Measurements from ENCODE around the gene HOXB6.

The HOXB6 gene

DNA sequence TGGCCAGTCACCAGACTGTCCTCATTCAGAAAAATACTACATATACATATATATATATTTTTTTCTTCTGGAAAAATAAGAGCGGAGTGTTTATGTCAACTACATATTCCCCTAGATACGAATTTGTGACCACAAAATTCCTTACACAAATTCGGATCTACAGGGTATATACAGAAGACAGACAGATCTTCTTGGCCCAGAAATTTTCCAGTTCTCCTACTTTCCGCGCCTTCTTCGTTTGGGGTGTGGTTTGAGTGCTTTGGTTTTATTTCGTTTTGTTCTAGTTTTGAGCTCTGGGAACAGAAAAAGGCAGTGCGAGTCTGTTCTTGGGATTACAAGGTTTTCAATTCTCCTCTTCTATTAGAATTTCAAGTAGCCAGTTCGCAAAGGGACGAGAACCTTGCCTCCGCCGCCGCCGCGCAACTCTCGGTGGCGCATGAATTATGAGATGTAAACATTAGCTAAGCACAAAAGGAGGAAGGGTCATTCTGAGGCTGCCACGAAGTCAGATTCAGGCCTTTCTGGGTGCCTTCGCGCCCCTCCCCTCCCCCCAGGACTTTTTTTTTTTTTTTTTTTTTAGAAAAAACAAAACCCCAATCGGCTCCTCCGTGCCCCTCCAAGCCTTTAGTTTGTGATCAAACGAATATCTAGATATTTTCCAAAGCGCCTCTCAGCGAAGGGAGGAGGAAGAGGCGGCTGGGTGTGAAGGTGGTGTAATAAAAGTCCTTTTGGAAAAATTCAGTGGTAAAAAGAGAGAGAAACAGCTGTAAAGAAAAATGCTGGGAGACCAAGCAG is 24.8 kb downstream of the HOXB6 start:
- no peak overlapping the region for H3K27ac ChIP-seq
- TF ChIP-seq, protein P1, sequence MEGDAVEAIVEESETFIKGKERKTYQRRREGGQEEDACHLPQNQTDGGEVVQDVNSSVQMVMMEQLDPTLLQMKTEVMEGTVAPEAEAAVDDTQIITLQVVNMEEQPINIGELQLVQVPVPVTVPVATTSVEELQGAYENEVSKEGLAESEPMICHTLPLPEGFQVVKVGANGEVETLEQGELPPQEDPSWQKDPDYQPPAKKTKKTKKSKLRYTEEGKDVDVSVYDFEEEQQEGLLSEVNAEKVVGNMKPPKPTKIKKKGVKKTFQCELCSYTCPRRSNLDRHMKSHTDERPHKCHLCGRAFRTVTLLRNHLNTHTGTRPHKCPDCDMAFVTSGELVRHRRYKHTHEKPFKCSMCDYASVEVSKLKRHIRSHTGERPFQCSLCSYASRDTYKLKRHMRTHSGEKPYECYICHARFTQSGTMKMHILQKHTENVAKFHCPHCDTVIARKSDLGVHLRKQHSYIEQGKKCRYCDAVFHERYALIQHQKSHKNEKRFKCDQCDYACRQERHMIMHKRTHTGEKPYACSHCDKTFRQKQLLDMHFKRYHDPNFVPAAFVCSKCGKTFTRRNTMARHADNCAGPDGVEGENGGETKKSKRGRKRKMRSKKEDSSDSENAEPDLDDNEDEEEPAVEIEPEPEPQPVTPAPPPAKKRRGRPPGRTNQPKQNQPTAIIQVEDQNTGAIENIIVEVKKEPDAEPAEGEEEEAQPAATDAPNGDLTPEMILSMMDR (conservative IDR thresholded peaks at IDR 0.05), result no peak
- TF ChIP-seq ZFX (IDR thresholded peaks at IDR 0.05), result no peak

DNA sequence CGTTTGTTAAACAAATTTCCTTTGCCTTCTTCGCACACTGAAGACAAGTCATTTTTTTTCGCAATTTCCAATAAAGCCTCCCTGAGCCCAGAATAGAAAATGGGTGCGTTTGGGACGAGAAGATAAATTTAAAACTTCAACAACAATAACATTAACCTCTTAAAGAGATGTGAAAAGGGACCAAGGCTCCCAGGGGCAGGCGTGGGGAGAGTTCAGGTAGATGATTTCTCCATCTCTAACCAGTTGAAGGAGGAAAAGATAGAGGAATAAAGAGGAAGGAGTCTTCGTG is 25.4 kb downstream of the HOXB6 start:
- TF ChIP-seq ZFX (IDR thresholded peaks at IDR 0.05), result no peak
- no peak overlapping the region for H3K27ac ChIP-seq

DNA sequence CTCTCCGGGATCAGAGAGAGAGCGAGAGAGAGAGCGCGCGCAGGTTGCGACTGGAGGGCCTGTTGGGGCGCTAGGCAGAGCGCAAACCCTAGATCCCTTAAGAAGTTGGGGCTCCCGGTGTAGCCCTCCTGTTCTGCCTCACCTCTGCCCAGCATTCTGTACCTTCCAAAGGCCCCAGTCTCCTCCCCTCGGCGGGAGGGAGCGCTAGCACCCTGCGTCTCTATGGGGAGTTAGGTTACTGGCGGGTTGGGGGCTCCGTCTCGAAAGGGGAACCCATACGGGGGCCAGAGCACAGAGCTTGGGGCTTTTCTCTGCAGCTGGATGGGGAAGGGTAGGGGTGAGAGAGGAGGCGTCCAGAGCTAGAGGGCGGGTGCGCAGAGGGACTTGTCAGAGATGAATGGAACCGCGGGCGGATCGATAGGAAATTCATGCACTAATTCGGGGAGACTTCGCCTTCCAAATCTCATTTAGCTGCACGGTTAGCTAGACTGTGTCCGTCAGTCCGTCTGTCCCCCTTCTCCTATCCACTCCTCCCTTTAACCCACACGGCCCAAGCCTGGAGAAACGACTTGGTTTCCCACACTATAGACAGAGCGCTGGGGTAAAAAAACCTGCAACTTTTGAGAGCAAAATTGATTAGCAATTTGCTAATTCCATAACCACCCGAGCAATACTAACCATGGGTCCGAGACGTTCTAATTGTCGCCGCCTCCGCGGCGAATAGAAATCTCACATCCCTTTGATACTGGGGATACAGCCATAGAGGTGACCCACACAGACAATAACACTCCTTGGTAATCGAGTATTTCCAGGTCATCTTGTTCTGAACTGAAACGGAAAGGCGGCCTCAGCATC is 25.9 kb downstream of the HOXB6 start:
- H3K27ac ChIP-seq, result no peak overlapping the region

DNA sequence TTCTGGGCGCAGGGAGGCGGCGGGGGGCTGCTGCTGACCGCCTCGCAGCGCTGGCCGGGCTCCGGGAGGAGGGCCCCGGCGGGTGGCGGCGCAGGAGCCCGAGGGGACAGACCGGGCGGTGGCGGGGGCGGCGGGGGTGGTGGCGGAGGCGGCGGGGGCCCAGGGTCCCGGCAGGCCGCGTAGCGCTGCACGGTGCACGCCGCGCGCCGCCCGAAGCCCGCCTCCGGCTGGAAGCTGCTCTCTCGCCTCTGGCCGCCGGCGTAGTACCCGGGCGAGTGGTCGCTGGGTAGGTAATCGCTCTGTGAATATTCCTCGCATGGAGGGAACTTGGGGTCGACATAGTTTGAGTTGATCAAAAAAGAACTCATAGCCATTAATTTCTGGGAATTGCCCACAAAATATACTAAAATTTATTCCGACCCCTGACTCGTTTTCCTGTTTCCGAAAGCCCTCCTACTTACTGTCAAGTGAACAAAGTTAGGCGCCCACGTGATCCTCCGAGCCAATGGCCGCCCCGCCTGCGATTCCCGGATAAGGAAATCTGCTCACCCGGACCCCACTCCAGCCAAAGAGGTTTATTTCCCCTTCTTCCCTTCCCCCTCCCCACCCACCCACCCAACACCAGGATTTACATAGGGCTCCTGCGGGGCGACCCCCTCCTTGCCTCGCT is 26.7 kb downstream of the HOXB6 start, which contains the start of gene HOXB4:
HOXB4 (minus strand) TSS at position 405 of the 670 bp plus-strand sequence; CDS start at position 374, 31 bp downstream.
- TF ChIP-seq, protein P1 (conservative IDR thresholded peaks at IDR 0.05), result no peak
- TF ChIP-seq ZFX (IDR thresholded peaks at IDR 0.05), result no peak
- H3K27ac ChIP-seq, result no peak within 1 kb of the TSS

More for the DNA sequence above, 25.9 kb downstream of the HOXB6 start:
- TF ChIP-seq, protein P1 (conservative IDR thresholded peaks at IDR 0.05), result no peak
- TF ChIP-seq ZFX (IDR thresholded peaks at IDR 0.05), result no peak

DNA sequence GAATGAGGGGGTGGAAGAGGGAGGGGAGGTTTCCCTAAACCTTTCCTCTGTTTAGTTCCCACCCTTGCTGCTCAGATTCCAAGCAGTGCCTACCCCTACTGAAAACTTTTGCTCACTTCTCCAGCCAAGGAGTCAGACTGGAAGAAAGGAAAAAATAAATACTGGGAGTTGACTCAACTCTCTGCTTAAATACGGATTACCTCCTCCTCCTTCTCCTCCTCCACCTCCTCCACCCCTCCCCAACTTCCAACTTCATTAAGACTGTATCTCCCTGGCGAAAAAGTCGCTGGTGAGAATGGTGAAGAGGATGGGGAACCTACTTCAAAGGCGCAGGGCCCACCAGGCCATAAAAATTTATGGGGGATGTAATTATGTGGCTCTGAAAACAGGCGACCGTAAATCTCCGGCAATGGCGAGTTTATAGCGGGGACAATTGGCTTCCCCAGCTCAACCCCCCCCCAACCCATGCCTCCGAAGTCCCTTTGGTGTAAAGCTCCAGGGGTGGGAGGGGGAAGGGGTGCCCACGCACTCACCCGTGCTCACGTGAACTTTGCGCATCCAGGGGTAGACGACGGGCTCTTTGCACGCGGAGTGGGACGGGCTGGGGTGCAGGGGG is 27.3 kb downstream of the HOXB6 start:
- no peak overlapping the region for H3K27ac ChIP-seq
- TF ChIP-seq ZFX (IDR thresholded peaks at IDR 0.05), result no peak
- TF ChIP-seq, protein P1 (conservative IDR thresholded peaks at IDR 0.05), result no peak

DNA sequence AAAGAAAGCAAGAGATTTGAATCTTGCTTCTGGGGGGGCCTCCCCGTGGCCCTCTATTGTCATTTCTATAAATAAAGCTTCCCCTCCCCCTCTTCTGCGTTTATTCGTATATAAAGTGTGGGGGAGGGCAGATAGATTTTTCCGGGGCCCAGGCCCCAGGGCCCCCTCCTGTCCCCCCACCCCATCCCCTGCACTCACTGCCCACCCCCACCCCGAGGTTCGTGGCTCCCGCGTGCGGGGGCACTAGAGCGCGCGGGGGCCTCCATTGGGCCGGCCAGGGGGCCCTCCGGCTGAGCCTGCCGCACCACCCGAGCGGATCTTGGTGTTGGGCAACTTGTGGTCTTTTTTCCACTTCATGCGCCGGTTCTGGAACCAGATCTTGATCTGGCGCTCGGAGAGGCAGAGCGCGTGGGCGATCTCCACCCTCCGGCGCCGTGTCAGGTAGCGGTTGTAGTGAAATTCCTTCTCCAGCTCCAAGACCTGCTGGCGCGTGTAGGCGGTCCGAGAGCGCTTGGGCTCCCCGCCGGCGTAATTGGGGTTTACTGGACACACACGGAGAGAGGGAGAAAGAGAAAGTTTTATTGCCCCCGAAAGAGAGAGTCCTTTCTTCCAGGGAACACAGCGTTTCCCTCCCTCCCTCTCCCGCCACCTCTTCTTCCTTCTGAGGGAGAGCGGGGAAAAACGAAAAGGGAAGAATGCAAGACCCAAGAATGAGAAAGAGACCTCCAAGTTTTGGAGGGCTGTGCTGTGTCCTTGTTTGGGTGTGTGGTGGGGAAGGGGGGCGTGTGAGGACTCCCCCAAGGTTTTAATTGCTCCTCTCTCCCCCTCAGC is 28.1 kb downstream of the HOXB6 start:
- TF ChIP-seq ZFX (IDR thresholded peaks at IDR 0.05), result no peak
- TF ChIP-seq, protein P1 (conservative IDR thresholded peaks at IDR 0.05), result no peak
- no peak overlapping the region for H3K27ac ChIP-seq

All from C4-2B (cell line).